ENCODE results near the gene CASP12.

The CASP12 gene

GRCh38 chr11:104841185-104841584, 57.1 kb downstream of the CASP12 start:
- no peak for DNase-seq (ENCODE audit: low read depth in 1 of 2, low spot score in 1 of 2)

- no peak for DNase-seq (ENCODE audit: low read depth in 1 of 2, low spot score in 1 of 2)
Measured at GRCh38 chr11:104837969-104838639, 60.2 kb downstream of the CASP12 start.

GRCh38 chr11:104836691-104837090, 61.6 kb downstream of the CASP12 start:
- no peak for DNase-seq (ENCODE audit: low read depth in 1 of 2, low spot score in 1 of 2)
